ENCODE results near the gene LAMA2. TPM values are rescaled to one million over a fixed set of nuclear protein-coding genes. Genes with fewer than 3 reads are reported as not detected.

The LAMA2 gene
- total and polyA plus RNA-seq, 4 donors: 23.9 to 172 (median 78.5) TPM

GRCh38 chr6:129426343-129426742, 543.4 kb downstream of the LAMA2 start:
- Histone ChIP-seq H3K27ac (ENCODE audit: low read depth, low read length) (no peak overlapping the region), H3K27me3 (ENCODE audit: control insufficient read depth, insufficient read depth, low read length) (no peaks in the 10 kb centered on the region), H3K36me3 (ENCODE audit: control insufficient read depth, insufficient read depth, low read length) (no peaks in the 10 kb centered on the region), H3K4me3 (ENCODE audit: low read depth, low read length) (no peak overlapping the region), H3K9me3 (ENCODE audit: control insufficient read depth, insufficient read depth, low read length) (no peaks in the 10 kb centered on the region), H3K4me1 (ENCODE audit: control insufficient read depth, insufficient read depth, low read length) (no peaks in the 10 kb centered on the region)
- WGBS (ENCODE audit: insufficient coverage): no CpG with 5 or more reads among the region's 2 CpGs
- DNase-seq (ENCODE audit: low read depth in 4 of 6, low spot score in 6 of 6): no peak

DNA sequence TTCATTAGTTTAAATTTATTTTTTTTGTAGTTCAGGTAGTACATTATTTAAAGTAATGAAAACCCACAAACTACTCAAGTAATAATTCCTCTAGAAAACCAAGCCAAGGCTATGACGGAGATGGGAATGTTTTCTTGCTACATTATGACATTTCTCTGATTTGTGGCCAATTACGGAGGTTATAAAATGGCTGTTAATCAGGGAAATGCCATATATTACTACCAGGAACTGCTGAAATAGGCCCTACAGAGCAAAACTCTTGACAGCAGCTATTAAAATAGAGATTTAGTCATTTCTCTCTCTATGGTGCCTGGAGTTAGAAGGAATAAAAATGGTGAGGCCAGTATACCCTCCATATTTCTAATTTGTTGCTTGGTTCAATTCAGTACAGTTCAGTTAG, 547.0 kb downstream of the LAMA2 start:
- Histone ChIP-seq H3K27ac (ENCODE audit: low read depth, low read length) (no peak overlapping the region), H3K4me3 (ENCODE audit: low read depth, low read length) (no peak overlapping the region), H3K27me3 (ENCODE audit: control insufficient read depth, insufficient read depth, low read length) (no peaks in the 10 kb centered on the region), H3K9me3 (ENCODE audit: control insufficient read depth, insufficient read depth, low read length) (no peaks in the 10 kb centered on the region), H3K36me3 (ENCODE audit: control insufficient read depth, insufficient read depth, low read length) (no peaks in the 10 kb centered on the region), H3K4me1 (ENCODE audit: control insufficient read depth, insufficient read depth, low read length) (no peaks in the 10 kb centered on the region)
- DNase-seq (ENCODE audit: low read depth in 4 of 6, low spot score in 6 of 6): peak in 2 of 6 donors; percentile 17 to 90
- no CpG with 5 or more reads among the region's 2 CpGs for WGBS (ENCODE audit: insufficient coverage)

GRCh38 chr6:129432738-129433137, 549.8 kb downstream of the LAMA2 start:
- Histone ChIP-seq H3K27ac (ENCODE audit: low read depth, low read length) (no peak overlapping the region), H3K4me3 (ENCODE audit: low read depth, low read length) (no peak overlapping the region), H3K4me1 (ENCODE audit: control insufficient read depth, insufficient read depth, low read length) (no peaks in the 10 kb centered on the region), H3K9me3 (ENCODE audit: control insufficient read depth, insufficient read depth, low read length) (no peaks in the 10 kb centered on the region), H3K27me3 (ENCODE audit: control insufficient read depth, insufficient read depth, low read length) (no peaks in the 10 kb centered on the region), H3K36me3 (ENCODE audit: control insufficient read depth, insufficient read depth, low read length) (no peaks in the 10 kb centered on the region)
- no CpG with 5 or more reads among the region's 1 CpG for WGBS (ENCODE audit: insufficient coverage)
- DNase-seq (ENCODE audit: low read depth in 4 of 6, low spot score in 6 of 6): no peak

DNA sequence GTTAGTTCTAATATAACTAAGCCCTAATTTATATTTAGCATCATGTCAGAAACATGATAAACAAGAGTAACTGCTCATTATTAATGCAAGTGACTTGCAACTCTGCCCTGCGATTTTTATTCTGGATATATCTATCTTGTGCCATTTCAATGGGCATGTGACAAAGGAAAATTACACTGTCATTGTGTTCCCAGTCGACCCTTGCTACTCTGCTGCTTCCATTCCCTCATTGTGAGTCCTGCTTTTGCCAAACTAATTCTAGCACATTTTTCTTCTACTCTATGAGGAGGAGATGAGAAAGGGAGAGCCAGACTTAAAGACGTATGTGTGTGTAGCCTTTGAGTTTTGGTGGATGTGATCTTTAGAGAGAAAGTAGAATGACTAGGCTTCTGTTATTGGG, 551.2 kb downstream of the LAMA2 start:
- Histone ChIP-seq H3K27me3 (ENCODE audit: control insufficient read depth, insufficient read depth, low read length) (no peaks in the 10 kb centered on the region), H3K4me3 (ENCODE audit: low read depth, low read length) (no peak overlapping the region), H3K27ac (ENCODE audit: low read depth, low read length) (no peak overlapping the region), H3K9me3 (ENCODE audit: control insufficient read depth, insufficient read depth, low read length) (no peaks in the 10 kb centered on the region), H3K36me3 (ENCODE audit: control insufficient read depth, insufficient read depth, low read length) (no peaks in the 10 kb centered on the region), H3K4me1 (ENCODE audit: control insufficient read depth, insufficient read depth, low read length) (no peaks in the 10 kb centered on the region)
- no peak for DNase-seq (ENCODE audit: low read depth in 4 of 6, low spot score in 6 of 6)
- WGBS (ENCODE audit: insufficient coverage): no CpG with 5 or more reads among the region's 3 CpGs

DNA sequence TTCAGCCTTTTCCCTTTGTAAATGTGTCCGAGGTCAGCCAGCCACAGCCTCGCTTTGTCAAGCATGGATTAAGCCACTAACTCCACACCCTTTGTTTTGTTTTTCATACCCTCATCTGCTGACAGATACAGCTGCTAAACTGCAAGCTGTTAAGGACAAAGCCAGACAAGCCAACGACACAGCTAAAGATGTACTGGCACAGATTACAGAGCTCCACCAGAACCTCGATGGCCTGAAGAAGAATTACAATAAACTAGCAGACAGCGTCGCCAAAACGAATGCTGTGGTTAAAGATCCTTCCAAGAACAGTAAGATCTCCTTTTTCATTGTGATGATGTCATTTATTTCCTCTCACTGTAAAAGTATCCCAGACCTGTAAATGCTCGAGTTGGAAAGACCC, 557.8 kb downstream of the LAMA2 start:
- Histone ChIP-seq H3K4me3 (ENCODE audit: low read depth, low read length) (no peak overlapping the region), H3K36me3 (ENCODE audit: control insufficient read depth, insufficient read depth, low read length) (no peaks in the 10 kb centered on the region), H3K27me3 (ENCODE audit: control insufficient read depth, insufficient read depth, low read length) (no peaks in the 10 kb centered on the region), H3K27ac (ENCODE audit: low read depth, low read length) (peak overlapping the region; percentile 15), H3K4me1 (ENCODE audit: control insufficient read depth, insufficient read depth, low read length) (no peaks in the 10 kb centered on the region), H3K9me3 (ENCODE audit: control insufficient read depth, insufficient read depth, low read length) (no peaks in the 10 kb centered on the region)
- WGBS (ENCODE audit: insufficient coverage): 40% methylated on average over 6 of the region's 8 CpGs
- peak in 2 of 6 donors; percentile 23 to 55 for DNase-seq (ENCODE audit: low read depth in 4 of 6, low spot score in 6 of 6)

DNA sequence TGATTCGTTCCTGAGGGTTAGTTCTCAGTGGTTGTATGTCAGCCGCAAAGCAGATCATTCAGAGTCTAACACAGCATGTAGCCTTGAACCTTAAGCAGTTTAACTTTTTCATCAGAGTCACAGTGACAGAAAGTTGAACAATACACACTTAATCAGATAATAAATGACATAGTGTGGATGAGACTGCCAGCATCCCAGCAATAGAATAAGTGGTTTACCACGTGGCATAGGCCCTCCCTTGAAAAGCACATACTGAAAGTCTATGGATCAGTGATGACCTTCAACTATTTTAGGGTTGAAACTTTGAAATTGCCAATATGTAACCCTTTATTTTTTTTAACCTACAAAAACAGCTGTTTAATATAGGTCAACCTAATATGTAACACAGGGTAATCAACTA, 561.7 kb downstream of the LAMA2 start:
- Histone ChIP-seq H3K4me1 (ENCODE audit: control insufficient read depth, insufficient read depth, low read length) (no peaks in the 10 kb centered on the region), H3K27ac (ENCODE audit: low read depth, low read length) (no peak overlapping the region), H3K4me3 (ENCODE audit: low read depth, low read length) (no peak overlapping the region), H3K9me3 (ENCODE audit: control insufficient read depth, insufficient read depth, low read length) (no peaks in the 10 kb centered on the region), H3K36me3 (ENCODE audit: control insufficient read depth, insufficient read depth, low read length) (no peaks in the 10 kb centered on the region), H3K27me3 (ENCODE audit: control insufficient read depth, insufficient read depth, low read length) (no peaks in the 10 kb centered on the region)
- WGBS (ENCODE audit: insufficient coverage): 0% methylated on average over 1 of the region's 3 CpGs
- no peak for DNase-seq (ENCODE audit: low read depth in 4 of 6, low spot score in 6 of 6)

- Histone ChIP-seq H3K27me3 (ENCODE audit: control insufficient read depth, insufficient read depth, low read length) (no peaks in the 10 kb centered on the region), H3K4me1 (ENCODE audit: control insufficient read depth, insufficient read depth, low read length) (no peaks in the 10 kb centered on the region), H3K27ac (ENCODE audit: low read depth, low read length) (no peak overlapping the region), H3K9me3 (ENCODE audit: control insufficient read depth, insufficient read depth, low read length) (no peaks in the 10 kb centered on the region), H3K4me3 (ENCODE audit: low read depth, low read length) (no peak overlapping the region), H3K36me3 (ENCODE audit: control insufficient read depth, insufficient read depth, low read length) (no peaks in the 10 kb centered on the region)
- 100% methylated on average over 1 of the region's 7 CpGs for WGBS (ENCODE audit: insufficient coverage)
- DNase-seq (ENCODE audit: low read depth in 4 of 6, low spot score in 6 of 6): no peak
Measured at GRCh38 chr6:129446272-129447197, 563.6 kb downstream of the LAMA2 start.

GRCh38 chr6:129447198-129447565, 564.2 kb downstream of the LAMA2 start:
- no peaks in the 10 kb centered on the region for H3K36me3 ChIP-seq (ENCODE audit: control insufficient read depth, insufficient read depth, low read length)
- H3K4me3 ChIP-seq (ENCODE audit: low read depth, low read length): no peak overlapping the region
- H3K4me1 ChIP-seq (ENCODE audit: control insufficient read depth, insufficient read depth, low read length): no peaks in the 10 kb centered on the region
- H3K27ac ChIP-seq (ENCODE audit: low read depth, low read length): no peak overlapping the region
- no CpG with 5 or more reads among the region's 3 CpGs for WGBS (ENCODE audit: insufficient coverage)
- no peaks in the 10 kb centered on the region for H3K9me3 ChIP-seq (ENCODE audit: control insufficient read depth, insufficient read depth, low read length)
- H3K27me3 ChIP-seq (ENCODE audit: control insufficient read depth, insufficient read depth, low read length): no peaks in the 10 kb centered on the region
- no peak for DNase-seq (ENCODE audit: low read depth in 4 of 6, low spot score in 6 of 6)

GRCh38 chr6:129448965-129449364, 566.0 kb downstream of the LAMA2 start:
- H3K9me3 ChIP-seq (ENCODE audit: control insufficient read depth, insufficient read depth, low read length): no peaks in the 10 kb centered on the region
- DNase-seq (ENCODE audit: low read depth in 4 of 6, low spot score in 6 of 6): no peak
- H3K27me3 ChIP-seq (ENCODE audit: control insufficient read depth, insufficient read depth, low read length): no peaks in the 10 kb centered on the region
- no peak overlapping the region for H3K4me3 ChIP-seq (ENCODE audit: low read depth, low read length)
- H3K36me3 ChIP-seq (ENCODE audit: control insufficient read depth, insufficient read depth, low read length): no peaks in the 10 kb centered on the region
- H3K27ac ChIP-seq (ENCODE audit: low read depth, low read length): no peak overlapping the region
- no peaks in the 10 kb centered on the region for H3K4me1 ChIP-seq (ENCODE audit: control insufficient read depth, insufficient read depth, low read length)

DNA sequence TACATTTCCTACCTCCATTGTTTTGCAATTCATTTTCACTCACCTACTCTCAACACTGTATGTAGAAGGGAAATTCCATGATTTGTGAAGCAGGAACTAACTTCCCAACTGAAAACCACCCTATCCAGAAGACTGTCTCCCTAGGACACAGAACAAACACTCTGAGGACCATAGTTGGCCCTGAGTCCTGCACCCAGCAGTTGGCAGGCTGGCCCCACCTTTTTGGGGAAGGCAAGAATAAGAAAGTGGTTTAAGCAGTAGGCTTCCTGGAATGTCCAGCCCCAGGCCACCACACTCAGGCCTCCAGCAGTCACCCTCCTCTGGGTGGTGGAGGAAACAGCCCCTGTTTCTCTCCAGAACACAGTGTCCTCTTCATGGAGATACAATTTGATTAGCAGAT, 568.2 kb downstream of the LAMA2 start:
- DNase-seq (ENCODE audit: low read depth in 4 of 6, low spot score in 6 of 6): no peak
- H3K4me1 ChIP-seq (ENCODE audit: control insufficient read depth, insufficient read depth, low read length): no peaks in the 10 kb centered on the region
- H3K27ac ChIP-seq (ENCODE audit: low read depth, low read length): no peak overlapping the region
- no peaks in the 10 kb centered on the region for H3K27me3 ChIP-seq (ENCODE audit: control insufficient read depth, insufficient read depth, low read length)
- H3K9me3 ChIP-seq (ENCODE audit: control insufficient read depth, insufficient read depth, low read length): no peaks in the 10 kb centered on the region
- no peak overlapping the region for H3K4me3 ChIP-seq (ENCODE audit: low read depth, low read length)
- H3K36me3 ChIP-seq (ENCODE audit: control insufficient read depth, insufficient read depth, low read length): no peaks in the 10 kb centered on the region
